ENCODE results near the gene KSR1. TPM values are rescaled to one million over a fixed set of nuclear protein-coding genes. Genes with fewer than 3 reads are reported as not detected.
A peak's percentile ranks its signal among the peaks of the same experiment; 100 is the strongest.

Gene KSR1
- total and polyA plus RNA-seq, 9 of the 15 experiments (the other 6 are each of a cell fraction or from before 2014, with no cell fraction given), result 1.4 to 51.7 (median 18.4) TPM

DNA sequence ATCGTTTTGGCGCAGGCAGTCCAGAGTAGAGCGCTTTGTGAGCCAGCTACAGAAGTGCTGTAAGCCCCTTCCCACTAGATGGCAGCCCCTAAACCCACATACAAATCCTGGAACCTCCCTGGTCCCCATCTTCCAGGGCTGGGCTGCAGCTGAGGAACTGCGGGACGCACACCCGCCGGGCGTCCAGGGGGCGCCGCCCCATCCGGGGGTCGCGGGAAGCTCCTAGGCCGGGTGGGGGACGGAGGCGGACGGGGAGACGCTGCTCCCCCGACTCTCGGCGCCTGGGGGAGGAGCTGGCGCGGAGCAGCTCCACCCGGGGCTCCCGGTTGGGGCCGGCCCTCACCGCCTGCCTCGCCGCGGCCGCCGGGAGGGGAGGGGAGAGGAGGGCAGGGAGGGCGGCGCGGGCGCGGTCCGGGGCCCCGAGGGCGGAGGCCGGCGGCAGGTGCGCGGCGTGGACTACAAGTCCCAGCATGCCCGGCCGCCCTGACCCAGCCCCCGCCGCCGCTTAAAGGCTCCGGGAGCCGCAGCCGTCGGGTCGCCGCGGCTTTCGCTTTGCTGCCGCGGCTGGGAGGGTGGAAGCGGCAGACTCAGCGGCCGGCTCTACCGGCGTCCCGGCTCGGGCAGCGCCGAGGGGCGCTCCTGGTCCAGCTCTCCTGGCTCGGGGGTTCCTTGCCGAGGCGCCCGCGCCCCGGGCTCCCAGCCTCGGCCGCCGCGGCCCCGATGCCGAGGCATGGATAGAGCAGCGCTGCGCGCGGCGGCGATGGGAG, at the start of gene KSR1 (continued):
- peak; percentile 34; the same call in 1 of the 2 replicates for TF ChIP-seq SMC3 (conservative IDR thresholded peaks at IDR 0.05; ENCODE audit: insufficient read depth, low read depth, low read length)
- no peak for TF ChIP-seq HDAC6 (IDR thresholded peaks at IDR 0.05; ENCODE audit: low read depth, low read length)
- TF ChIP-seq, protein P1, sequence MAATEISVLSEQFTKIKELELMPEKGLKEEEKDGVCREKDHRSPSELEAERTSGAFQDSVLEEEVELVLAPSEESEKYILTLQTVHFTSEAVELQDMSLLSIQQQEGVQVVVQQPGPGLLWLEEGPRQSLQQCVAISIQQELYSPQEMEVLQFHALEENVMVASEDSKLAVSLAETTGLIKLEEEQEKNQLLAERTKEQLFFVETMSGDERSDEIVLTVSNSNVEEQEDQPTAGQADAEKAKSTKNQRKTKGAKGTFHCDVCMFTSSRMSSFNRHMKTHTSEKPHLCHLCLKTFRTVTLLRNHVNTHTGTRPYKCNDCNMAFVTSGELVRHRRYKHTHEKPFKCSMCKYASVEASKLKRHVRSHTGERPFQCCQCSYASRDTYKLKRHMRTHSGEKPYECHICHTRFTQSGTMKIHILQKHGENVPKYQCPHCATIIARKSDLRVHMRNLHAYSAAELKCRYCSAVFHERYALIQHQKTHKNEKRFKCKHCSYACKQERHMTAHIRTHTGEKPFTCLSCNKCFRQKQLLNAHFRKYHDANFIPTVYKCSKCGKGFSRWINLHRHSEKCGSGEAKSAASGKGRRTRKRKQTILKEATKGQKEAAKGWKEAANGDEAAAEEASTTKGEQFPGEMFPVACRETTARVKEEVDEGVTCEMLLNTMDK (IDR thresholded peaks at IDR 0.05; ENCODE audit: borderline replicate concordance, insufficient read depth, low read depth, low read length, poor library complexity, severe bottlenecking), result peak; percentile 82
- TF ChIP-seq NR3C1 (CRISPR knock-in tag; IDR thresholded peaks at IDR 0.05), result no peak
- no peak for TF ChIP-seq WHSC1 (IDR thresholded peaks at IDR 0.05; ENCODE audit: low read length)
- no peak for TF ChIP-seq POLR2AphosphoS5 (IDR thresholded peaks at IDR 0.05; ENCODE audit: control insufficient read depth, insufficient read depth, low read depth, low read length)
- TF ChIP-seq CTCF (IDR thresholded peaks at IDR 0.05 in 2 of 3, conservative IDR thresholded peaks at IDR 0.05 in 1 of 3; ENCODE audit: insufficient read depth in 2 of 3, low read depth in 1 of 3, low read length in 3 of 3), result peak; percentile 54 to 64 (median 62)
- TF ChIP-seq TARDBP (IDR thresholded peaks at IDR 0.05), result peak; percentile 47; the same call in 1 of the 2 replicates
- TF ChIP-seq ZNF778 (CRISPR knock-in tag; IDR thresholded peaks at IDR 0.05), result no peak
- no peak for TF ChIP-seq ZBTB26 (CRISPR knock-in tag; IDR thresholded peaks at IDR 0.05)
- TF ChIP-seq NR2C1 (IDR thresholded peaks at IDR 0.05), result no peak
- TF ChIP-seq NR2C1 (tag; IDR thresholded peaks at IDR 0.05), result peak; percentile 66; the same call in 1 of the 2 replicates
- TF ChIP-seq NFRKB (IDR thresholded peaks at IDR 0.05; ENCODE audit: low read depth), result no peak
- no peak for TF ChIP-seq SIRT6 (IDR thresholded peaks at IDR 0.05; ENCODE audit: low read depth, low read length)
- no peak for TF ChIP-seq PTRF (tag; IDR thresholded peaks at IDR 0.05)
- no peak for TF ChIP-seq ZNF696 (CRISPR knock-in tag; conservative IDR thresholded peaks at IDR 0.05)
- no peak for TF ChIP-seq CBX2 (IDR thresholded peaks at IDR 0.05; ENCODE audit: insufficient read depth, low read length, poor library complexity, severe bottlenecking)
- TF ChIP-seq, protein P2, sequence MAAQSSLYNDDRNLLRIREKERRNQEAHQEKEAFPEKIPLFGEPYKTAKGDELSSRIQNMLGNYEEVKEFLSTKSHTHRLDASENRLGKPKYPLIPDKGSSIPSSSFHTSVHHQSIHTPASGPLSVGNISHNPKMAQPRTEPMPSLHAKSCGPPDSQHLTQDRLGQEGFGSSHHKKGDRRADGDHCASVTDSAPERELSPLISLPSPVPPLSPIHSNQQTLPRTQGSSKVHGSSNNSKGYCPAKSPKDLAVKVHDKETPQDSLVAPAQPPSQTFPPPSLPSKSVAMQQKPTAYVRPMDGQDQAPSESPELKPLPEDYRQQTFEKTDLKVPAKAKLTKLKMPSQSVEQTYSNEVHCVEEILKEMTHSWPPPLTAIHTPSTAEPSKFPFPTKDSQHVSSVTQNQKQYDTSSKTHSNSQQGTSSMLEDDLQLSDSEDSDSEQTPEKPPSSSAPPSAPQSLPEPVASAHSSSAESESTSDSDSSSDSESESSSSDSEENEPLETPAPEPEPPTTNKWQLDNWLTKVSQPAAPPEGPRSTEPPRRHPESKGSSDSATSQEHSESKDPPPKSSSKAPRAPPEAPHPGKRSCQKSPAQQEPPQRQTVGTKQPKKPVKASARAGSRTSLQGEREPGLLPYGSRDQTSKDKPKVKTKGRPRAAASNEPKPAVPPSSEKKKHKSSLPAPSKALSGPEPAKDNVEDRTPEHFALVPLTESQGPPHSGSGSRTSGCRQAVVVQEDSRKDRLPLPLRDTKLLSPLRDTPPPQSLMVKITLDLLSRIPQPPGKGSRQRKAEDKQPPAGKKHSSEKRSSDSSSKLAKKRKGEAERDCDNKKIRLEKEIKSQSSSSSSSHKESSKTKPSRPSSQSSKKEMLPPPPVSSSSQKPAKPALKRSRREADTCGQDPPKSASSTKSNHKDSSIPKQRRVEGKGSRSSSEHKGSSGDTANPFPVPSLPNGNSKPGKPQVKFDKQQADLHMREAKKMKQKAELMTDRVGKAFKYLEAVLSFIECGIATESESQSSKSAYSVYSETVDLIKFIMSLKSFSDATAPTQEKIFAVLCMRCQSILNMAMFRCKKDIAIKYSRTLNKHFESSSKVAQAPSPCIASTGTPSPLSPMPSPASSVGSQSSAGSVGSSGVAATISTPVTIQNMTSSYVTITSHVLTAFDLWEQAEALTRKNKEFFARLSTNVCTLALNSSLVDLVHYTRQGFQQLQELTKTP (IDR thresholded peaks at IDR 0.05; ENCODE audit: low read depth in 1 of 2, partially characterized antibody in 2 of 2), result no peak
- no peak for TF ChIP-seq ZNF311 (CRISPR knock-in tag; IDR thresholded peaks at IDR 0.05)
